Measurements from ENCODE around the gene PM20D2. TPM values are rescaled to one million over a fixed set of nuclear protein-coding genes. Genes with fewer than 3 reads are reported as not detected.

PM20D2 gene
- polyA plus RNA-seq, 3 donors = 1.2 to 2.1 (median 1.4) TPM

DNA sequence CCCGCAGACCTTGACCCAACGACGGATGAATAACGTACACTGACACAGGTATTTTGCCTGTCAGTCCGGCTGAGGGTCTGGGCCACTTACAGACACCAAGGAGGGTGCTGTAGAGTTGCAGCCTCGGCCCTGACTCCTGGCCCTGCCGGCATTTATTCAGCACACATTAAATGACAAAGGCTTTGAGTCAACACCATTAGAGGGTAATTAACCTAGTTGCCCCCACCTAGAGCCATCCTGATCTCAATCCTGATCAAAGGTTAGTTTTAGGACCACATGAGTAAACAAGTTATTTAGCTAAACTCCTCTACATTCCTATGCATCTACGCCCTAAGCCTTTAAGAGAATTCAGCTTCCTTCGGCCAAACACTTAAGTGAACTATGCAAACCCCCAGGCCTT is 11.9 kb upstream of the PM20D2 start:
- TF ChIP-seq, protein P1, sequence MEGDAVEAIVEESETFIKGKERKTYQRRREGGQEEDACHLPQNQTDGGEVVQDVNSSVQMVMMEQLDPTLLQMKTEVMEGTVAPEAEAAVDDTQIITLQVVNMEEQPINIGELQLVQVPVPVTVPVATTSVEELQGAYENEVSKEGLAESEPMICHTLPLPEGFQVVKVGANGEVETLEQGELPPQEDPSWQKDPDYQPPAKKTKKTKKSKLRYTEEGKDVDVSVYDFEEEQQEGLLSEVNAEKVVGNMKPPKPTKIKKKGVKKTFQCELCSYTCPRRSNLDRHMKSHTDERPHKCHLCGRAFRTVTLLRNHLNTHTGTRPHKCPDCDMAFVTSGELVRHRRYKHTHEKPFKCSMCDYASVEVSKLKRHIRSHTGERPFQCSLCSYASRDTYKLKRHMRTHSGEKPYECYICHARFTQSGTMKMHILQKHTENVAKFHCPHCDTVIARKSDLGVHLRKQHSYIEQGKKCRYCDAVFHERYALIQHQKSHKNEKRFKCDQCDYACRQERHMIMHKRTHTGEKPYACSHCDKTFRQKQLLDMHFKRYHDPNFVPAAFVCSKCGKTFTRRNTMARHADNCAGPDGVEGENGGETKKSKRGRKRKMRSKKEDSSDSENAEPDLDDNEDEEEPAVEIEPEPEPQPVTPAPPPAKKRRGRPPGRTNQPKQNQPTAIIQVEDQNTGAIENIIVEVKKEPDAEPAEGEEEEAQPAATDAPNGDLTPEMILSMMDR (IDR thresholded peaks at IDR 0.05) = no peak
- H3K27me3 ChIP-seq (ENCODE audit: control insufficient read depth in 2 of 2, insufficient read depth in 2 of 2, low read length in 2 of 2) = no peaks in the 10 kb centered on the region
- DNase-seq = no peak
- 93% methylated on average over 3 of the region's 9 CpGs for WGBS (ENCODE audit: insufficient coverage)
- Mint-ChIP-seq H3K9me3 (peaks cover 0 to 4% (median 1%) of the 10 kb centered on the region in 7 donors), H3K36me3 (no peaks in the 10 kb centered on the region), H3K27me3 (ENCODE audit: low read depth in 3 of 3) (no peaks in the 10 kb centered on the region), H3K27ac (no peak overlapping the region), H3K4me3 (no peak overlapping the region), H3K4me1 (peaks cover 10% of the 10 kb centered on the region)
- intact Hi-C loops (cut with micrococcal nuclease) = no loop called here
- no peaks in the 10 kb centered on the region for H3K36me3 ChIP-seq (replicated peaks in 1 of 2; ENCODE audit: control insufficient read depth in 1 of 2, insufficient read depth in 2 of 2, low read length in 2 of 2)
- no peak overlapping the region for H3K9ac ChIP-seq (ENCODE audit: insufficient read depth, low read length, poor library complexity, severe bottlenecking)
- H3K4me1 ChIP-seq (ENCODE audit: control insufficient read depth in 1 of 2, insufficient read depth in 2 of 2, low read length in 2 of 2) = peaks cover 0 to 10% of the 10 kb centered on the region in 2 donors
- no peaks in the 10 kb centered on the region for H3K79me2 ChIP-seq (ENCODE audit: insufficient read depth, low read length)
- no peak overlapping the region for H2AFZ ChIP-seq (ENCODE audit: insufficient read depth, low read depth, low read length, poor library complexity, severe bottlenecking)
- H3K4me2 ChIP-seq (replicated peaks; ENCODE audit: extremely low read depth, low read length, poor library complexity, severe bottlenecking) = no peak overlapping the region
- H4K20me1 ChIP-seq (ENCODE audit: insufficient read depth, low read length) = no peaks in the 10 kb centered on the region
- H3K27ac ChIP-seq (ENCODE audit: low read depth in 1 of 2, low read length in 2 of 2) = no peak overlapping the region
- peaks cover 2 to 4% of the 10 kb centered on the region in 2 donors for H3K9me3 ChIP-seq (replicated peaks in 1 of 2; ENCODE audit: control insufficient read depth in 1 of 2, insufficient read depth in 1 of 2, low read length in 2 of 2)
- H3K4me3 ChIP-seq (replicated peaks in 1 of 3; ENCODE audit: low read depth in 2 of 3, low read length in 3 of 3) = no peak overlapping the region

DNA sequence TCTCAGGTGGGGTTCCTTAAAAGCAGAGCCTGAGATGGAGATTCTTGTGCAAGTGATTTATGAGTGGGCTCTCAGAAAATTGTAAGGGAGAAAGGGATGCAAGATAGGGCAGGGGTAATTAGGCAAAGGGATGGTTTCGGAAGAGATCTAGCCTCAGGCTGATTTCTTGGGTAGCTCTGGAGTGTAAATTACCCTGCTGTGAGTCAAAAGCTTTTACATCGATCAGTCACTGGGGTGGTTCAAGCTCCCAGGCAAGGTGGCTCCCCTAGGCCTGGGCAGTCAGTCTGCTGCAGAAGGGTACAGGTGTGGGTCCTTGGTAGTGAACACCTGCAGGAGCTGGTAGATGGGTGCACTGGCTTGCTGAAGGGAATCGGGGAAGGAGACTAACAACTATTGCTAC is 11.1 kb upstream of the PM20D2 start:
- Histone ChIP-seq H3K27me3 (ENCODE audit: control insufficient read depth in 2 of 2, insufficient read depth in 2 of 2, low read length in 2 of 2) (no peaks in the 10 kb centered on the region), H2AFZ (ENCODE audit: insufficient read depth, low read depth, low read length, poor library complexity, severe bottlenecking) (no peak overlapping the region), H3K9me3 (replicated peaks in 1 of 2; ENCODE audit: control insufficient read depth in 1 of 2, insufficient read depth in 1 of 2, low read length in 2 of 2) (no peaks in the 10 kb centered on the region), H3K79me2 (ENCODE audit: insufficient read depth, low read length) (no peaks in the 10 kb centered on the region), H3K4me2 (replicated peaks; ENCODE audit: extremely low read depth, low read length, poor library complexity, severe bottlenecking) (no peak overlapping the region), H3K36me3 (replicated peaks in 1 of 2; ENCODE audit: control insufficient read depth in 1 of 2, insufficient read depth in 2 of 2, low read length in 2 of 2) (no peaks in the 10 kb centered on the region), H3K9ac (ENCODE audit: insufficient read depth, low read length, poor library complexity, severe bottlenecking) (no peak overlapping the region), H3K4me1 (ENCODE audit: control insufficient read depth in 1 of 2, insufficient read depth in 2 of 2, low read length in 2 of 2) (peaks cover 0 to 10% of the 10 kb centered on the region in 2 donors), H4K20me1 (ENCODE audit: insufficient read depth, low read length) (no peaks in the 10 kb centered on the region), H3K27ac (ENCODE audit: low read depth in 1 of 2, low read length in 2 of 2) (no peak overlapping the region), H3K4me3 (replicated peaks in 1 of 3; ENCODE audit: low read depth in 2 of 3, low read length in 3 of 3) (no peak overlapping the region)
- Mint-ChIP-seq H3K9me3 (no peaks in the 10 kb centered on the region), H3K4me1 (peaks cover 8% of the 10 kb centered on the region), H3K4me3 (no peak overlapping the region), H3K36me3 (no peaks in the 10 kb centered on the region), H3K27ac (no peak overlapping the region), H3K27me3 (ENCODE audit: low read depth in 3 of 3) (no peaks in the 10 kb centered on the region)
- TF ChIP-seq, protein P1 (IDR thresholded peaks at IDR 0.05) = no peak
- intact Hi-C loops (cut with micrococcal nuclease) = no loop called here
- WGBS (ENCODE audit: insufficient coverage) = 100% methylated on average over 2 of the region's 3 CpGs
- no peak for DNase-seq

Data from CD14-positive monocyte (primary cell).